Colon (tissue), 2 donors: ENCODE results near the gene MAMLD1.

Experiments
- FAIRE-seq: peaks from 2 replicates; lab custom pipeline; 2012; peaks lifted over from hg19 to GRCh38; lab: Jason Lieb, UNC
- donor health status: control.
- donor health status: control.

MAMLD1 gene

DNA sequence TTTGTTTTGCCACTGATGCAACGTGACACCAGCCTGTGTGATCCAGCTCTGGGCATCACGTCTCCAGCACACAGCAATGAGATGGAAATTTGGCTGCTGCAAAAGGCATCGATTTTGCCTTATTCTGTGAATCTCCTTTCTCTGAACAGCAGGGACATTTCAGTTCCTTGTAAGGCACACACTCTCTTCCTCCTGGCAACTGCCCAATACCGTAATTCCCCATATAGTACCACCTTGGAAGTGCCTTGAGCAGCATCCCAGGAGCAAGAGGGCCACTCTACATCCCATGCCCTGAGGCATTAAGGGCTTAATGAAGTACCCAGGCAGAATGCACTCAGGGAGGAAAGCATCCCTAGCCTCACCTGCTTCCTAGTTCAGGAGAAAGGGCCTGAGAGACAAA is 10.5 kb upstream of the MAMLD1 start:
- no peak for FAIRE-seq

DNA sequence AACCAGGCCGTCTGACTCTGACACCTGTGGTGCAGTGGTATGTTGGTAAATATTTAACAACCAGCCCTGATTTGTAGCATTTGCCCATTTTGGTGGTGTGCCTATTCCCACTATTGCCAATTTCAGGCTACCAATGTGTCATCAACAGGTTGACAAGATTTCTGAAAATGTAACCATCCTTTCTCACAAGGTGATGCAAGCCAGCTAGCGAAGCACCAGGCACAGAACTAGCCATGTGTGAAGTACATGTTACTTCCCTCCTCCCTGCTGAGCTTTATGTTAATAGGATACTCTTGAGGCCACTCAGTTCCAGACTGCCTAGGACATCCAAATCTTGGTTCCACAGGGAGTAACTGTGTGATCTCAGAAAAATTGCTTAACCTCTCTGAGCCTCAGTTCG is 7.2 kb upstream of the MAMLD1 start:
- no peak for FAIRE-seq

GRCh38 chrX:150357790-150358189 is 5.3 kb upstream of the MAMLD1 start:
- no peak for FAIRE-seq

- FAIRE-seq: no peak
These were observed 4.5 kb upstream of the MAMLD1 start for GRCh38 chrX:150358651-150359050.

DNA sequence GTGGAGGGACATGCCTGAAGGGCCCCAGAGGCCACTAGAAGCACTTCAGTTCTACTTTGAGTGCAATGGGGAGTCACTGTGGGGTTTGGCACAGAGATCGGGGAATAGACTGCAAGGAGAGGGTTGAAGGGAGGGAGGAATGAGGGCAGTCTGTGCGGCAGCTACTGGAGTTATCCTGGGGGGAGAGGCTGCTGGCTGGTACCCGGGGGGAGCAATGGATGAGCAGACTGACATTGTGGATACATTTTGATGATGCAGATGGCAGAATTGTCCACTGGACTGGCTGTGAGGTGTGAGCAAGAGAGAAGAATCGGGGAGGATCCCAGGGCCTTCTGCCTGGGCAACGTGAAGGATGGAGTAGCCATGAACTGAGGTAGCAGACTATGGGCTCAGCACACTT is 2.8 kb upstream of the MAMLD1 start:
- FAIRE-seq: no peak

DNA sequence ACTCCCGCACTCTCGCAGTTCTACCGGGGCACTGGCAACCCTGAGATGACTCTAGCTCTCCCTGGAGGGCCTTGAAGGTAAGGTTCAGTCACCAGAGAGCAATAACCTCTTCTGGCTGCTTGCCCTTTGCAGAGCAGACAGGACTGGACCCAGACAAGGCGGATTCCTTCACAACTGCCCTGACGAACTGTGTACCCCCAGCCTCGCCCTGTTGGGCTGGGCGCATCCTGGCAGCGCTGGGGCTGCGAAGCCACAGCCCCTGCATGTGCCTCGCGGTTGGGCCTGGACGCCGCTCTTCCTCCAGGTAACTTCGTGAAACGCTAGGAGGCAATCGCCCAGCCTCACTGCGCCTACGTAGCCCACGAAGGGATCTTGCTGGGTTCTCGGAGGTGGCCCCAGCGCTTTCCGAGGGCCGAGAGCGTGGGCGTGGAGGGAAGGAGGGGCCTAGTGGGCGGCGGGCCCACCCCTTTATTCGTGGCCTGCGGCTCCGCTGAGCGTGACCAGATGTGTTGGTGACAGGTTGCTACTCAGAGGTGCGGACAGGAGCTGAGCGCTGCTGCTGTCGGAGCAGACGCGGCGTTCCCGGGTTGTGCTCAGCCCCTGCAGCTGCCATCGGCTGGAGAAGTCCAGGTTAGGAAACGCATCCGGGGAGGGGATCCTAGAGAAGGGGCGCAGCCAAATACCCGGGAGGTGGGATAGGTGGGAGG is 1.9 kb upstream of the MAMLD1 start:
- FAIRE-seq: no peak

DNA sequence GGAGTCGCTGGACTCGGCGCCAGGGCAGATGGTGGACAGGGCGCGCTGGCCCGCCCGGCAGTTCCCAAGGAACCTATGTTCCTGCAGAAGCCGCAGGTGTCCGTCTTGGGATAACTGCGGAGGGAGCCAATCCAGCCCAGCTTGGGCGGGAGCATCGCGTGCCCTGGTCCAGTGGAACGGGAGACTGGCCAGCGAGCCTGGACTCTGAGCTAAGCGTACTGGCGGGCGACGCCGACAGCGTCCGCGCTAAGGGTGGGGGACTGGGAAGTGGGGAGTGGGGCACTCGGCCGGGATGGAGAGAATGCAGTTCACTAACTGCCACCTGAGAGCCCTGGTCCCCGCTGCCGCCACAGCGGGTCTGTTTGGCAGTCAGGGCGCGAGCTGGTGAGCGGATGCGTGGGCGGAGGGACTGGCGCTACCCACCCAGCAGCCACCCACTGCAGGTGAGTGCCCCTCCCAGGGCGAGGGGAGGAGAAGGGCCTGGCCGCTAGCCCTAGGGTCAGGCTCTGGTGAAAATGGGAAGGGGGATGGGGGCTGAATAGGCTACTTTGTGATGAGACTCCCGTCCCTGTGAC is 1.3 kb upstream of the MAMLD1 start:
- no peak for FAIRE-seq

DNA sequence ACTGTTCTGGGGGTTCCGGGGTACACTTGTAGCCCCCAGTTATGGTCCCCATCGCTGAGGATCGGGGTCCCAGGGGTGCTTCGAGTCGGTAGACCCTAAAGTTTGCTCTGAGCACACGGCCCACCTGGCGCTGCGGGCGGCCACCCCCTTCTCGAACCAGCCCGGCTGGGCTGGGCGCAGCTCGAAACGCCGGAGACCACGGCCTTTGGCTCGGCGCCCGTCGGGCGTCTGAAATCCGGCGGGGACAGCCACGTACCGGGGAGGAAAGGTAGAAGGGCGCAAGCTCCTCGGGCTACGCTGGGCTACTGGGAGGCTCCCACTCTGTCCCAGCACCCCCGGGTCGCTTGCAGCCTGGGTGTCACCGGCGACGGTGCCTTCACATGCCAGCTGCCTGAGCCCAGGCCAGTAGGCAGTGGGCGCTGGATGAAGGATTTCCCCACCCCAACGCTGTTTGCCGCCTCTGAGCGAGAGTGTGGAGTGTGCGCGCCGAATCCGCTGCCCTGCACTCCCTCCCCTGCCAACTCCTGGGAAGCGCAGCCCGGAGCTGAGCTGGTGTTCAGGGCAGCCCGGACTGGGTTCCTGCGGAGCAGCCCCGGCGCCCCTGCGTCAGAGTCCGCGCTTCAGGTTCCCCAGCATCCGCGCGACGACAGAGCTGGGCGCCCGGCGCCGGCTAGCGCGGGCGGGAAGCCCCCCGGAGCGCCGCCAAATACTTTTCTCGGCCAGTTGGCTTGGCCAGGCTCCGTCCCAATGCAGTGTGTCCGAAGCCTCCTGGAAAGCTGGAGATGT is 637 bp downstream of the MAMLD1 start:
- FAIRE-seq: no peak

DNA sequence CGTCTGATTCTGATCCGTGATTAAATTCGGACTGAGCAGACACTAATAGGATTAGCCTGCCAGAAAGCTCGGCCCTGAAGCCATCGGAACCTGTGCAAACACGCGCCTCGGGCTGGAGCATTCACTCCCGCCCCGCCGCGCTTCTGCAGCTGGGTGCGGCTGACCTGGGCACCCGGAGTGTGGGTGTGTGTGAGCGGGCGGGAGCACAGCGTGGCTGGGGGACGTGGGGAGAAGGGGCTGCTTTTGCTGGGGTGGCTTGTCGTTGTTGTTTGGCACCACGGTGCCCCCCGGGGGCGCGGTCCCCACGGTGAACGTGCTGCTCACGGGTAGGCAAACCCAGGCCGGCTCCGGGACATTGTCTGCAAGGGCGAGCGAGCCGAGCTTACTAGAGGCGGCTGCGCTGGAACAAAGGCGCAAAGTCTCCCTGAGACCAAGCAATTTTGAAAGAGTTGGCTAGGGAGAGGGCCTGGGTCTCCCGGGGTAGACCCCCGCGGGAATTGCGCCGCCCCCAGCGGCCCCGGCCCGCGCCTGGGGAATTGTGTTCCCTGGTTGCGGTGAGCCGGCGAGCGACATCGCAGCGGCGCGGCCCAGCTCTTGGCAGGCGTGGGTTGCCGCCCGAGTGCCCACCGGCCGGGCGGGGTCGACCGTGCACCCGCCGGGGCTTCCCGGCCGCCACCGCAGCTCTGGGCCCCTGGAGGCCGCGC is 1.4 kb downstream of the MAMLD1 start:
- FAIRE-seq: no peak

GRCh38 chrX:150365051-150365989 is 2.2 kb downstream of the MAMLD1 start:
- no peak for FAIRE-seq

DNA sequence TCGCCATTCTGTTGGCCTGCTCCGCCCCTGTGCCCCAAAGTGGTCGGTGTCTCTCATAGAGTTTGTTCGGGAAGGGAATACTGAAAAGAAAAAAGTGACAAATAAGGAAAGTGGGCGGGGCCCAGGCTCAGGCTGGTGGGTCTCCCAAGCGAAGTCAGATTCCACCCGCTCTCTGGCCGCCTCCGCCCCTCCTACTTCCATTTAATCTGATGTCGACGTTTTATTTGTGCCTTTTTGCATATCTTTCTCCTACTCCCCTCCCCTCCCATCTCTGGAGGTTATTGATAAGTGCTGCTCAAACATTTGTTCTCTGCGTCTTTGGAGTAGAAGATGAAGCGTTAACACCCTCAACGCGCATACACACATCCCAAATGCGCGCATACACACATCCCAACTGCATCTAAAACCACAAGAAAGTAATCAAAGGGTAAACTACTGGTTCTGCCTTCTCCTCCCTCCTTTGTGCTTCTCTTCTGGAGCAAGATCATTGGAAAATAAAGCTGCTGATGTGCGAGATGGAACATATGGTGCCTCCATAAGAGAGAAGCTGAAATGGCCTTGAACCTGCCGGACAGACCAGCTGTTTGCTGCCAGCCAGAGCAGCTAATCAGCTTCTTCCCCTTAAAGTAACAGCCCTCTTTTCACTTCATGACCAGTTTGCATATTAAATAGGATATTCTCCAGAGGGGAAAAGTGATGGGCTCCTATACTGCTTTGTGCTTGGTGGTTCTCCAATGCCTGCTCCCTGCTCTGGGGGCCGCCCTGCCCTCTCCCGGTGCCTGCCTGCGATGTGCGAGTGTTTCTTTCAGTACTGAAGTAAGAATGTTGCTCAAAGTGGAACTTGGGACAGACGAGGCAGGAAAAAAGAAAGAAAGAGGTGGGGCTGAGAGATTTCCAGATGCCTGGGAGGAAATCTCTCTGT is 3.1 kb downstream of the MAMLD1 start:
- FAIRE-seq: no peak

- FAIRE-seq: no peak
These were observed 3.9 kb downstream of the MAMLD1 start for GRCh38 chrX:150366951-150367545.

- FAIRE-seq: no peak
These were observed 7.6 kb downstream of the MAMLD1 start for GRCh38 chrX:150370589-150371312.

DNA sequence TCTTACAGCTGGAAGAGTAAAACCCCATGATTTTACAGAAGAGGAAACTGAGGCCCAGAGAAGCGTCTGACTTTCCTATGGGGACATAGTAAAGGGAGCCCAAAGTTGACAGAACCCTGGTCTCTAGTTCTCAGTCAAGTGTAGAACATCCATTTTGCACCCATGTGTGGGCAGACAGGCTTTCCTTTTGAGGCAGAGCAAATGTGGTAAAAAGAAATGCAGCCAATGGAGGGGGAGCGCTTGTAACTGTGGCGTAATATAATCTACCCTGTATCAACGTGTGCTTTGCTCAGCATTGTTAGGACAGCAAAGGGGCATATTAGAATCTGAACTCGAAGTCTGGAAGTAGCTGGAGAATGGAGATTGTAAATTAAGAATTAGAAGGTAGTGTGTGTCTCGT is 8.8 kb downstream of the MAMLD1 start:
- no peak for FAIRE-seq

GRCh38 chrX:150372280-150372679 is 9.2 kb downstream of the MAMLD1 start:
- FAIRE-seq: no peak

- FAIRE-seq: no peak
These were observed 9.6 kb downstream of the MAMLD1 start for GRCh38 chrX:150372756-150373155.

DNA sequence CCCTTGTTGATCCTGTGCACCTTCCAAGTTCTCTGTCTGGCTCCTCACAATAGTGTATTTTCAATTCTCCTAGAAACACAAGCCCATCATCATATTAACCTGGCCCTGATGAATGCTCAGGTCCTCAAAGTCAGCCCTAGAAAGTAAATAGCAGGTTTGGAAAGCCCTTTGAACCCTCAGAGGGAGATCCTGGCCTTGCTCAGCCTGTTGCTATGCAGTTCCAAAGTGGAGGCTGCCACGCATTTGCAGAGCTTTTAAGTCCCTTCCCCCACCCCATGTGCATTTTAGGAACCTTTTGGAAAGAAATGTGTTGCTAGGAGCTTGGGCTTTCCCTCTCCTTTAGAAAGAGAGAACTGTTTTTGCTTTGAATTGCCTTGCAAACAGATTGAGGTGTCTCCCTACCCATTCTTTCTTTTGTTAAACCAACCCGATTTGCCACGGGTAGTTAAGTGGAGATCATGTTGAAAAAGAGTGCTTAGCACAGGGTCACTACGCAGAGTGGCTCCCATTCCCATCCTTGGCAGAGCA is 12.2 kb downstream of the MAMLD1 start:
- FAIRE-seq: no peak

GRCh38 chrX:150377005-150377404 is 13.9 kb downstream of the MAMLD1 start:
- FAIRE-seq: no peak

DNA sequence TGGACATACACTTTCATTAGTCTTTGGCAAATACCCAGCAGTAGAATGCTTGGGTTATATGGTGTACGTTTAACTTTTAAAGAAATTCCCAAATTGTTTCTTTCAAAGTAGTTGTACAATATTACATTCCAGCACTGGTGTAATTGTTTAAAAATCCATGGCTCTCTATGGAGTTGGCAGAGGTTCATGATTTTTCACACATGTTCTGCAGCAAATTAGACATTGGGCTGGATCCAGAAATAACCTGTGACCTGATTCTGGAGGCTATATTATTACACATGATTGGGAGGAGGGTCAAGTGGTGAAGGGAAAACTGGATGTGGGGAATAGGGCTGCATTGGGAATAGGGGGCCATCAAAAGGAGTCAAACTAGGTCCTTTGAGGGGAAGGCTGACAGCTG is 41.9 kb downstream of the MAMLD1 start:
- FAIRE-seq: no peak
